NB4 (cell line): ENCODE measurements around the gene PTF1A.

Experiments
- DNase-seq: peaks from one replicate; pipeline ENCODE4 v3.0.0; 2010; ENCODE audit warnings: low read depth
- H3K4me3 ChIP-seq: one replicate; pipeline ENCODE4 v1.5.1; 2011; ENCODE audit warnings: mild to moderate bottlenecking, low read depth, low read length, moderate library complexity
- CTCF ChIP-seq: IDR thresholded peaks from one replicate; pipeline ENCODE4 v1.5.1; 2012; ENCODE audit warnings: low read depth, low read length
- MAX ChIP-seq: IDR thresholded peaks from 2 replicates; pipeline ENCODE4 v1.6.1; 2011; ENCODE audit warnings: low read depth, low read length
- MYC ChIP-seq: IDR thresholded peaks from 2 replicates; pipeline ENCODE4 v1.6.1; 2011; ENCODE audit warnings: low read depth, low read length
- POLR2A ChIP-seq: IDR thresholded peaks from 2 replicates; pipeline ENCODE4 v1.6.1; 2011; ENCODE audit warnings: mild to moderate bottlenecking; ENCODE audit not compliant: insufficient read length; ENCODE audit errors: extremely low read depth

PTF1A gene

DNA sequence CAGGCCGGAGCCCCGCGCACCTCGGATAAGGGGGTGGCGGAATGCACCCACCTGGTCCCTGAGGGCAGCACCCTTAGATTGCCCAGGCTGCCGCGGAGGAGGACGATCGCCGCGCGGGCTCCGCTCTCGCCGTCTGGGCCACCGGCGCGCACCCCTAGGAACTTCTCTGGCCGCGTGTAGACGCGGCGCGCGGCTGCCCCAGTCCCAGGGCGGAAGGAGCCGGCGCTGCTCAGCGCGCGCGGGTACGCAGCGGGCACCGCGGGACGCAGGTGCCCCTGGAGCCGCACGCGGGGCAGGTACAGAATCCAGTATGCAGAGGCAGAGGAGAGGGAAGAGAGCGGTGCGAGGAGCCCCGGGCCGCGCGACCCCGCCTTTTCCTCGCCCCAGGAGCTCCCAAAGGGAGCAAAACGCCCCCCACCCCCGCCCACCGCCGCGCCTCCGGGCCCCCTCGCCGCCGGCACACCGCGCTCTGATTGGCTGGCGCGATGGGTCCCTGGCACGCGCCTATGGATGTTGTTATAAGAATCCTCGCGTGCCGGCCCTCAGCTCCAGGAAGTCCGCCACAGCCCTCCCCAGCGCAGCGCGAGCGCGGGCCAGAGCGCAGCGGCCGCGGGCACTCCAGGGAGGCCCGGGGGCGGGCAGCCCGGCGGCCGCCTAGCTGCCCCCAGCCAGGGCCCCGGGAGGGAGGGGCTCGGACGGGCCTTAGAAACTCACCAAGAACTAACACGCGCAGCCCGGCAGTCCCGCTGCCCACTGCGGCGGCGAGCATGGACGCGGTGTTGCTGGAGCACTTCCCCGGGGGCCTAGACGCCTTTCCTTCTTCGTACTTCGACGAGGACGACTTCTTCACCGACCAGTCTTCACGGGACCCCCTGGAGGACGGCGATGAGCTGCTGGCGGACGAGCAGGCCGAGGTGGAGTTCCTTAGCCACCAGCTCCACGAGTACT, at the start of gene PTF1A:
Gene PTF1A, plus strand, starts transcription at position 549 of the 948 bp plus-strand sequence. Its CDS starts 219 bp downstream, at position 768.
- no peak for DNase-seq
- no peak within 1 kb of the TSS for H3K4me3 ChIP-seq
- TF ChIP-seq MYC (no peak), MAX (no peak), CTCF (no peak), POLR2A (no peak)

- no peak overlapping the region for H3K4me3 ChIP-seq
- no peak for TF ChIP-seq MAX
- no peak for TF ChIP-seq CTCF
- TF ChIP-seq POLR2A: no peak
- TF ChIP-seq MYC: no peak
- no peak for DNase-seq
Measured at GRCh38 chr10:23146258-23146657, 45.9 kb upstream of the PTF1A start.

DNA sequence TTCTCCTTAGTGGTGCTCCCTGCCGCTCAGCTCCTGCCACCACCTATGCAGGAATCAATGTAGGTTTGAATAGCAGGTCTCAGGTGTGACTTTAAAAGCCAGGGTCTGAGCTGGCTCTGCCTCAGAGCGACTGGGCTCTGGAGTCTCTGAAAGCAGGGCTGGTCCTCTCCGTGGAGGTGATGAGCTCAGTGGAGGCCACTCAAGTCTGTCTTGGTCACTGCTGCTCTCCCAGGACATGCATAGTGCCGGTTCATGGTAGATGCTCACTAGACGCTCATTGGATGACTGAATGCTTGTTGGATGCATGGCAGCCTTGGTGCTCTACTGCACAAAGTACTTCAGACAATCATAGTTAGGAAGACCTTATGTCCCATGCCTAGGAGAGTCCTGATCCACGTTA, 45.1 kb upstream of the PTF1A start:
- no peak for DNase-seq
- TF ChIP-seq MYC: no peak
- no peak for TF ChIP-seq CTCF
- TF ChIP-seq MAX: no peak
- TF ChIP-seq POLR2A: no peak
- no peak overlapping the region for H3K4me3 ChIP-seq

DNA sequence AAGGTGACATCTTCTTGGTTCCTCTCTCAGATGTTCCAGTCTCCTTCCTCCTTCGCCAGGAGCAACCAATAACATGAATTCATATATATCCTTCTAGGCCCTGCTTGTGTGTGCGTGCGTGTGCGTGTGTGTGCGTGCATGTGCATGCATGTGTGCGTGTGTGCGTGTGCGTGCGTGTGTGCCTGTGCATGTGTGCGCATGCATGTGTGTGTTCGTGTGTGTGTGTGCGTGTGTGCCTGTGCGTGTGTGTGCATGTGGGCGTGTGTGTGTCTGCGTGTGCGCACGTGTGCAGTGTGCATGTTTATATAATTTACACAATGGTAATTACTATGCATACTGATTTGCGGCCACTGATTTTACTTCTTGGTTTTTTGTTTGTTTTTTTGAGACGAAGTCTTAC, 43.9 kb upstream of the PTF1A start:
- H3K4me3 ChIP-seq: no peak overlapping the region
- TF ChIP-seq POLR2A (no peak), MAX (no peak), MYC (no peak), CTCF (no peak)
- no peak for DNase-seq

GRCh38 chr10:23150091-23150490, 42.0 kb upstream of the PTF1A start:
- no peak for TF ChIP-seq CTCF
- TF ChIP-seq POLR2A: no peak
- no peak for TF ChIP-seq MAX
- no peak for TF ChIP-seq MYC
- DNase-seq: no peak
- no peak overlapping the region for H3K4me3 ChIP-seq
